DOHH2 (cell line): ENCODE data around the gene STX4.

Source experiments
- CTCF ChIP-seq: fragments of 200-600 bp; sonication (generic); IDR thresholded peaks from one replicate; pipeline ENCODE4 v1.5.1; 2014; ENCODE audit warnings: antibody characterized with exemption, mild to moderate bottlenecking, low read depth, low read length; ENCODE audit not compliant: poor library complexity, severe bottlenecking
- EZH2phosphoT487 ChIP-seq: fragments of 200-600 bp; sonication (generic); IDR thresholded peaks from 2 replicates; pipeline ENCODE4 v1.6.1; 2017; ENCODE audit warnings: borderline replicate concordance, mild to moderate bottlenecking, antibody characterized with exemption, low read length, moderate library complexity, mixed read lengths

GRCh38 chr16:31080756-31081419 is 47.5 kb downstream of the STX4 start:
- no peak for TF ChIP-seq CTCF
- no peak for TF ChIP-seq EZH2phosphoT487
